Suprapubic skin (tissue), 4 donors: ENCODE measurements around the gene NCOA4.

Experiments
- CTCF ChIP-seq, 2 donors: fragments of 200-600 bp in 1 of 2; fragments of 450-650 bp in 1 of 2; sonication (generic) in 1 of 2; IDR thresholded peaks; one replicate each; pipeline ENCODE4 v1.5.1; 2016 to 2019; ENCODE audit warnings: antibody characterized with exemption in 2 of 2, mild to moderate bottlenecking in 1 of 2, moderate library complexity in 1 of 2
- EP300 ChIP-seq: sonication (generic); formaldehyde crosslinking; IDR thresholded peaks from one replicate; pipeline ENCODE4 v1.6.1; 2017; ENCODE audit warnings: antibody characterized with exemption
- POLR2A ChIP-seq, 2 donors: fragments of 450-650 bp; IDR thresholded peaks; one replicate each; pipeline ENCODE4 v1.6.1; 2017; ENCODE audit warnings: antibody characterized with exemption in 2 of 2, mild to moderate bottlenecking in 2 of 2, moderate library complexity in 2 of 2
- POLR2AphosphoS5 ChIP-seq, 3 donors: sonication (generic); formaldehyde crosslinking; IDR thresholded peaks; one replicate each; pipeline ENCODE4 v1.6.1; 2017; ENCODE audit warnings: antibody characterized with exemption in 3 of 3

DNA sequence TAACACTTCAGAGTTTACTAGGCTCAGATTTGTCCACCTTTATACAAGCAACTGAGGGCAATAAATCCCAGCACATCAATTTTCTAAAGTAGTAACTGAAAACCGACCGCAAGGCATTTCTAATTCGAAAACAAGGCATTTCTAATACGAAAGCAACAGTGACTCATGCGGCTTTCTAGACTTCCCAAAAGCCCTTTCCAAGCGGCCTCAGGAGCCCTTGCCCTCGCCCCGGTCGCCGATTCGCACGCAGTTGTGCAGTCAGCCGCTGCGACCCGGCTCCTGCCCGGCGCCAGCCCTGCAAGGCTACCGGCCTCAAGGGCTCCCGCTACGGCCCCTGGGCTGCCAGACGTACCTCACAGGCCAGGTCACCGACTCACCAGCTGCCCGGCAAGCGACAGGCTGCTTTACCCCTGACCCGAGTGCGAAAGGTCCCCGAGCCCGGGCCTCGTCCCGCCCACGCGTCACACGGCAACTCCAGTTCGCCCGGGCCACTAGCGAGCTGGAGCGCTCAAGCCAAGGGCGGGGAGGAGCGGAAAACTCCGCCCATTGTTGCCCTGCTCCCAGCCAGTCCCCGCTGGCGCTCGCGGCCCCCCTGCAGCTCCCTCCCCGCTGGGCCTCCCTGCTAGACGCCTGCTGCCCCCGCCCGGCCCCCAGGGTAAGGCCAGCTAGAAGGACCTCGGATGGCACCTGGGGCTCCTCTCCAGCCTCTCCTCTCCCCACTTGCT, 7.3 kb downstream of the NCOA4 start:
- peak in 1 of 3 donors; percentile 16 for TF ChIP-seq POLR2AphosphoS5 (IDR thresholded peaks at IDR 0.05)
- TF ChIP-seq POLR2A (IDR thresholded peaks at IDR 0.05) = peak in 1 of 2 donors; percentile 52
- TF ChIP-seq CTCF (IDR thresholded peaks at IDR 0.05) = peak in 1 of 2 donors; percentile 18
- no peak for TF ChIP-seq EP300
